Glomerular visceral epithelial cell (primary cell): ENCODE data around the gene LRSAM1.
"Not testable (repeated sequence)": the region's sequence is repeated elsewhere in the genome, so short reads cannot be mapped to it uniquely, and the experiment has no call there.

ENCODE experiments used
- DNase-seq: peaks from one replicate; pipeline ENCODE4 v3.0.0-alpha.2; 2016; ENCODE audit errors: extremely low spot score

The LRSAM1 gene

GRCh38 chr9:127457191-127457878 lies 6.0 kb downstream of the LRSAM1 start:
- no peak for DNase-seq

GRCh38 chr9:127458921-127459320 lies 7.6 kb downstream of the LRSAM1 start:
- DNase-seq = no peak

GRCh38 chr9:127463382-127463781 lies 12.1 kb downstream of the LRSAM1 start:
- no peak for DNase-seq

DNA sequence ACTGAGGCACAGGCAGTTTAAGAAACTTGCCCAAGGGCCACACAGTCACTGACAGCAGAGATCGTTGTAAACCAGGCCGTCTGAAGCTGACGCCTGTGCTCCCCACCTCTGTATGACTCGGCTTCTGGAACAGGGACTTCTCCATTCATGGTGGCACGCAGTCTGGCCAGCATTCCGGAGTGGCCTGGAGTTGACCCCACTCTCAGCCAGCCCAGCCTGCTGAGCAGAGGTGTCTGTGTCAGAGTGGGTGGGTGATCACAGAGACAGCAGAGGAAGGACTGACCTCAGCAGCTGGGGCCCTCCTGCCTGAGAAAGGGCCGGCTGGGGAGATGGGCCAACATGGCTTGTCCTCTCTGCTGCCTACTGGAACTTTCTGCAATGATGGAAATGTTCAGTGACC lies 12.6 kb downstream of the LRSAM1 start:
- no peak for DNase-seq

GRCh38 chr9:127466407-127466917 lies 15.2 kb downstream of the LRSAM1 start:
- not testable (repeated sequence) for DNase-seq

- DNase-seq = no peak
Observed at GRCh38 chr9:127467621-127468020, 16.3 kb downstream of the LRSAM1 start.

DNA sequence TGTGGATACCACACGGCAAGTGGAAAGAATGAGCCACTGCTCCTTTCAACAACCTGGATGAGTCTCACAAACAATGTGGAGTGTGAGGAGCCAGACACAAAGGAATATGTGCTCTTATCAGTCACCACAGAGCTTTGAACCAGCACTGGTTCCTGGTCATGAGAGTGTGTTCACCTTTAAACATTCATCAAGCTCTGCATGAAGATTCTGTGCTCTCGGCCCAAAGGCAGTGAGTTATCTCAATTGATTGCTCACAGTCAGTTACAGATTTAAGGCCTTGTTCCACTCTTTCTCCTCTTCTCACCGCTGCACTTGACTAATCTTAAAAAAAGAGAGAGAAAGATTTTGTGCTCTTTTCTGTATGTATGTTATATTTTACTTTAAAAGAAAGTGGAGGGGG lies 19.4 kb downstream of the LRSAM1 start:
- DNase-seq = no peak

GRCh38 chr9:127473501-127473900 lies 22.2 kb downstream of the LRSAM1 start:
- DNase-seq = no peak

DNA sequence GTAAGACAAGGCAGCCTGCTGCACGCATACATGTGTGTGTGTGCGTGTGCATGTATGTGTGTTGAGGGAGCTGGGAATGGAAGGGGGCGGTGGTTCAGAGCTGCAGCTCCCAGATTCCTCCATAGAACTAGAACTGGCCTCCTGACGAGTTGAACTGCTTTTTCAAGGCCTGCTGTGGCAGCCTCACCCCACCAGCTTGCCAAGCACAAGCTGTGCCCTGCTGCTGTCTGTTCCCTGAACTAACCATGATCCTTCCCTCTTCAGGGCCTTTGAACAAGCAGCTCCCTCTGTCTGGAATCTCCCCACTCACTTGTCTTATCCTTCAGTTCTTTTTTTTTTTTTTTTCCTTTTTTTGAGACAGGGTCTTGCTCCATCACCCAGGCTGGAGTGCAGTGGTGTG lies 22.6 kb downstream of the LRSAM1 start:
- DNase-seq = no peak

DNA sequence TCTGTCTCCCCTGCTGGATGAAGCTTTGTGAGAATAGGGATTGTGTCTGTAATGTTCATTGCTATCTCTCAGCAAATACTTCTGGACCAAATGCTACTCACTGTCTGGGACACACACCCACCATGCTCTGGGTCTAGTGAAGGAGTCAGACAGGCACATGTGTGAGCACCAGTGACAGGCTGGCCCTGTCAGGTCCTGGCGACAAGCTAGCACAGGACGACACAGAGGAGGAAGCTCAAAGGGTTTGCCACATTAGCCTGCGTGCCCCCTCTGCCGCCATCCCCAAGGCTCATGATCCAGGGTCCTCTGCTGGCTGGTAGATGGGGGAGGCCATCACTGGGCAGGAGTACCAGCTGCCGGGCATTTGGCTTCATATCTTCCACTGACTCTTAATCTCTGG lies 23.3 kb downstream of the LRSAM1 start:
- no peak for DNase-seq

GRCh38 chr9:127479507-127480081 lies 28.3 kb downstream of the LRSAM1 start:
- no peak for DNase-seq

DNA sequence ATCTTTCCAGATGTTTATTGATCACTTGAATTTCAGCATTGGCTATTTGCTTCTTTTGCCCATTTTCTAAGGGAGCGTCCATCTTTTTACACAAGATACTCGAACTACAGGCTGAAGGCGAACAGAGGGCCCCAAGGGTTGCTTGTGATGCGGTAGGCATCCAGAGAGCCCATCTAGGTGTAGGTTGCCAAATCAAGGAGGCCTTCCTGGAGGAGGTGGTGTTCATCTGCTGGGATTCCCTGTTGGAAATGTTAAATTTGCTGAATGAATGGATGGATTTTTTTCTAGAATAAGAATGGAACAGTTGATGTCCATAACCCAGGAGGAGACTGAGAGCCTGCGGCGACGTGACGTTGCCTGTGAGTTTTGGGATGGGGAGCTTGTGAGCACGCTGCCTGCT lies 31.4 kb downstream of the LRSAM1 start:
- DNase-seq = no peak

GRCh38 chr9:127485995-127486394 lies 34.7 kb downstream of the LRSAM1 start:
- no peak for DNase-seq

- no peak for DNase-seq
Observed at GRCh38 chr9:127488946-127489345, 37.6 kb downstream of the LRSAM1 start.

GRCh38 chr9:127489471-127490115 lies 38.3 kb downstream of the LRSAM1 start:
- DNase-seq = no peak

GRCh38 chr9:127490535-127491230 lies 39.4 kb downstream of the LRSAM1 start:
- DNase-seq = no peak

- DNase-seq = no peak
Observed at GRCh38 chr9:127491516-127491915, 40.2 kb downstream of the LRSAM1 start.

GRCh38 chr9:127492616-127493015 lies 41.3 kb downstream of the LRSAM1 start:
- no peak for DNase-seq

GRCh38 chr9:127493592-127494303 lies 42.4 kb downstream of the LRSAM1 start:
- no peak for DNase-seq

GRCh38 chr9:127494304-127494702 lies 43.0 kb downstream of the LRSAM1 start:
- no peak for DNase-seq

GRCh38 chr9:127495884-127496555 lies 44.7 kb downstream of the LRSAM1 start:
- DNase-seq = no peak
